GM12872 (cell line): ENCODE results near the gene NIPBL.

Source experiments
- TF ChIP-seq, protein P1 (sequence below): IDR thresholded peaks from 3 replicates; pipeline ENCODE4 v1.5.1; 2011; ENCODE audit warnings: low read depth, mild to moderate bottlenecking, low read length, moderate library complexity; ENCODE audit not compliant: insufficient read depth

NIPBL gene

DNA sequence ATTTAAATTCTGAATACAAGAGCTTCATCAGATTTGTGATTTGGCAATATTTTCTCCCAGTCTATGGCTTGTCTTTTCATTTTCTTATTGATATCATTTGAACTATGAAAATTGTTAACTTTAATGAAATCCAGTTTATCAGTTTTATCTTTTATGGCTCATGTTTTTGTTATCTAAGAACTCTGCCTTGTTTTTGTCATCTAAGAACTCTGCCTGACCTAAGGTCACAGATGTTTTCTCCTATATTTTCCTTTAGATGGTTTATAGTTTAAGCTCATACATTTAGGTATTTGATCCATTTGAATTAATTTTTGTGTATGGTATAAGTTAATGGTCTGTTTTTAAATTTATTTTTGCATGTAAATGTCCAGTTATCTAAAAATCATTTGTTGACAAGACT is 52.9 kb downstream of the NIPBL start:
- TF ChIP-seq, protein P1, sequence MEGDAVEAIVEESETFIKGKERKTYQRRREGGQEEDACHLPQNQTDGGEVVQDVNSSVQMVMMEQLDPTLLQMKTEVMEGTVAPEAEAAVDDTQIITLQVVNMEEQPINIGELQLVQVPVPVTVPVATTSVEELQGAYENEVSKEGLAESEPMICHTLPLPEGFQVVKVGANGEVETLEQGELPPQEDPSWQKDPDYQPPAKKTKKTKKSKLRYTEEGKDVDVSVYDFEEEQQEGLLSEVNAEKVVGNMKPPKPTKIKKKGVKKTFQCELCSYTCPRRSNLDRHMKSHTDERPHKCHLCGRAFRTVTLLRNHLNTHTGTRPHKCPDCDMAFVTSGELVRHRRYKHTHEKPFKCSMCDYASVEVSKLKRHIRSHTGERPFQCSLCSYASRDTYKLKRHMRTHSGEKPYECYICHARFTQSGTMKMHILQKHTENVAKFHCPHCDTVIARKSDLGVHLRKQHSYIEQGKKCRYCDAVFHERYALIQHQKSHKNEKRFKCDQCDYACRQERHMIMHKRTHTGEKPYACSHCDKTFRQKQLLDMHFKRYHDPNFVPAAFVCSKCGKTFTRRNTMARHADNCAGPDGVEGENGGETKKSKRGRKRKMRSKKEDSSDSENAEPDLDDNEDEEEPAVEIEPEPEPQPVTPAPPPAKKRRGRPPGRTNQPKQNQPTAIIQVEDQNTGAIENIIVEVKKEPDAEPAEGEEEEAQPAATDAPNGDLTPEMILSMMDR = no peak

DNA sequence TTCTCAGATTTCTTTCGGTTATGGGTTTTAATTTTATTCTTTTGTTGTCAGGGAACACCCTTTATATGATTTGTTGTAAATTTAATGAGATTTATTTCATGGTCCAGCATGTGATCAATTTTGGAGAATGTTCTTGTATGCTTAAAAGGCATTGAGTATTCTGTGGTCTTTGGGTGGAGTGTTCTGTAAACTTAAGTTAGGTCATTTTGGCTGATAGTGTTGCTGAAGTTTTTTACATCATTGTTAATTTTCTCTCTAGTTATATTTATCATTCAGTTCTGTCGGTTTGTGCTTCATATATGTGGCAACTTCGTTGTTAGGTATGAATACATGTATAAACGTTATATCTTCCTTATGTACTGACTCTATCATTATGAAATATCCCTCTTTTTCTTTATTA is 55.5 kb downstream of the NIPBL start:
- TF ChIP-seq, protein P1 = no peak

DNA sequence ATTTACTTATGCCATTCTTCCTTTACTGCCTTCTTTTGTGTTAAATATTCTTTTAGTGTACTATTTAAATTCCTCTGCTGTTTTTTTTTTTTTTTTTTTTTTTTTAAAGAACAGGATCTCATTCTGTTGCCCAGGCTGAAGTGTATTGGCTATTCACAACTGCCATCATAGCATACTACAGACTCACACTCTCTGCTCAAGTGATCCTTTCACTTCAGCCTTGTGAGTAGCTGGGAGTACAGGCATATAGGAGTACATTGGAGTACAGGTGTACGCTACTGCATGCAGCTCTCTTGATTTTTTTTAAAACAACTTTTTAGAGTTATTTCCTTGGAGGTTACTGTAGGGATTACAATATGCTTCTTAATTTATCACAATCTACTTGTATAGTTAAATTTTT is 56.1 kb downstream of the NIPBL start:
- TF ChIP-seq, protein P1 = no peak

DNA sequence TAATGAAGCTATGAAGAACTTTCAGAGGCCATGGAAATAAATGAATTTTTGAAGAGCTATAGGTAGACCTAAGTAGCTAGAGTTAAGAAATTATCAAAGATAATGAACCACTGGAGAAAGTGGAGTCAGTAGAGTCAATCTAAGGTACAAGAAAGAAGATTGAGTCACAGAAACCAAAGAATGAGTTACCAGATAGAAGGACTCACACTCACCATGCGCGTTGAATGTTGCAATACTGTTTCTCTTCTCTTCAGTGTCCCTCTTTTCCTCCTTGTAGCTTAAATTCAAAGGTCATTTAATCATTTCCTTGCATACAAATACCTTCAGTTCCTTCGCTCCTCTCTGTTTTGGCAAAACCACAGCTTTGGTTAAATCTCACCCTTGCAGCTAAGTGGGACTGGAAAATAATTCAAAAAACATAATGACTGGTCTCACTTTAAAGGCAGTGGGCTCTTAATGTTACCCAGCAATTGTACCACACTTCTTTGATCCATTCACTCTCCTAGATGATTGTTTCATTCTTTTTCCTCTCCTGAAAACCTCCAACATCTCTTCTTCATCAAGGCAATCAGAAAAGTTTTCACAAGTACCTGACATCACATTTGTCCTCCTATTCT is 58.3 kb downstream of the NIPBL start:
- TF ChIP-seq, protein P1 = no peak

DNA sequence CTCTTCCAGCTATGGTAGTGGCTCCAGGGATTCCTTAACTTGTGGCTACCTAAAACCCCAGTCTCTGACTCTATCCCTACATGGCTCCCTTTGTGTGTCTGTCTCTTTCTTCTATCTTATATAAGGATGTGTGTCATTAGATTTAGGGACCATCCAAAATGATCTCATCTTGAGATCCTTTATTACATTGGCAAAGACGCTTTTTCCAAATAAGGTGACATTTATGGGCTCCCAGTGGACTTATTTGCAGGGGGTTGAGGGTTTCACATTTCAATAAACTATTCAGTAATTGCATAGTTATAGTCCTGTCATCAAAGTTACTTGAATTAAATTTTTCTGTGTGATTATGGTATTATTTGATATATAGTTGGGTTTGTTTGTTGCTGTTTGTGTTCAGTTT is 59.2 kb downstream of the NIPBL start:
- TF ChIP-seq, protein P1 = no peak

DNA sequence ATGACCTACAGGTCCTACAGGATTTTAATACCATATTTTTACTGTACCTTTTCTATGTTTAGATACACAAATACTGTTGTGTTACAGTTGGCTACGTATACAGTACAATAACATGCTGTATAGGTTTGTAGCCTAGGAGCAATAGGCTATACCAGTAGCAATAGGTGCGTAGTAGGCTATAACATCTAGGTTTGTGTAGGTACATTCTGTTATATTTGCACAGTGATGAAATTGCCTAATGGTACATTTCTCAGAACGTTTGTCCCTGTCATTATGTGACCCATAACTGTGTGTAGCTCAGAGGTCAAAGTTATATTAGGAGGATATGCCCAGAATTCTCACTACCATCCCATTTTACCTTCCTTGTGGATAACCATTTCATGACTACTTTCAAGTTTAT is 59.7 kb downstream of the NIPBL start:
- TF ChIP-seq, protein P1 = no peak

DNA sequence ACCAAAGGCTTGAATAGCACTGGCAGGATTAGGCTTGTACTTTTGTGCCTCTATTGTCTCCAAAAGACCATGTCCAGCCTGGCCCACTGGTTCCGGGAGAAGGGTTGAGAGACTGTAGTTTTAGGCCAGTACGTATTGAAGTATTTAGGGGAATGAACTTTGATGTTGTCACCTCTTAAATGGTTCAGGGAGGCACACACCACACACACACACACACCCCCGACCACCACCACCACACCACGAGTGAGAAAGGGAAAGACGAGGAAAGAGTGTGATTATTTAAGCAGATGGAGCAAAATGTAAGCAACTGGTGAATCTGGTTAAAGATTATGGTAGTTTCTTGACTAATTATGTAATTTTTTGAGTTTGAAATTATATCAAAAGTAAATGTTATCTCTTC is 61.6 kb downstream of the NIPBL start:
- TF ChIP-seq, protein P1 = no peak
